ENCODE data around the gene NSG1.

NSG1 gene

GRCh38 chr4:4396628-4397440, 9.9 kb downstream of the NSG1 start:
- DNase-seq (ENCODE audit: low read depth) = no peak

DNA sequence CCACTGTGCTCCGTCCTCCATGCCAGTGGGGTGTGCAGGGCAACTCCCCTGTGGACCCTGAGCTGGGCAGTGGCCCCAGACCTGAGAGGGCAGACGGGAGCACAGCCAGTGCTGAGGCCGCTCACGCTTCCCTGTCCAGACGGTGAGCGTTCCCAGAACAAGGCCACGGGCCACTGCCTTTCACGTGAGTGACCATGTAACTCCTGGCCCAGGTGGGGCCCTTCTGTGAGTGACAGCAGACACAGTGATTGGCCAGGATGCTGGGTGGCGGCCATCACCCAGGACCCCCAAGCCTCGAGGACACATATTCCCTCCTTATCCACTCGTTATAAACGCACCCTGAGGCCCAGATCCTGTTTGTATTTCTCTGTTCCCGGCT, 10.5 kb downstream of the NSG1 start:
- no peak for DNase-seq (ENCODE audit: low read depth)

DNA sequence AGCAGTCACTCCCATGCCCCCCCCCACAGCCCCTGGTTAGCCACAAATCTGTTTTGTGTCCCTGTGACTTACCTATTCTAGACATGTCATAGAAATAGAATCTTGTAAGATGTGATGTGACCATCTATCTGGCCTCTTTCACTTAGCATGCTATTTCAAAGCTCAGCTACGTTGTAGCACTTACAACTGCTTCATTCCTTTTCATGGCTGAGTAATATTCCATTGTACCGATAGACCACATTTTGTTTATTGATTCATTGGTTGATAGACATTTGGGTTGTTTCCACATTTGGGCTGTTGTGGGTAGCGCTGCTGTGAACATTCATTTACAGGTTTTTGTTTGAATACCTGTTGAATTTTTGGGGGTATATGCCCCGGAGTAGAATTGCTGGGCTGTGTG, 11.5 kb downstream of the NSG1 start:
- no peak for DNase-seq (ENCODE audit: low read depth)

- no peak for DNase-seq (ENCODE audit: low read depth)
Observed at GRCh38 chr4:4401036-4401435, 14.1 kb downstream of the NSG1 start.

GRCh38 chr4:4402966-4403365, 16.1 kb downstream of the NSG1 start:
- no peak for DNase-seq (ENCODE audit: low read depth)

GRCh38 chr4:4405358-4405962, 18.6 kb downstream of the NSG1 start:
- no peak for DNase-seq (ENCODE audit: low read depth)

GRCh38 chr4:4406455-4407298, 19.8 kb downstream of the NSG1 start:
- DNase-seq (ENCODE audit: low read depth) = no peak

GRCh38 chr4:4407299-4408131, 20.6 kb downstream of the NSG1 start:
- no peak for DNase-seq (ENCODE audit: low read depth)

DNA sequence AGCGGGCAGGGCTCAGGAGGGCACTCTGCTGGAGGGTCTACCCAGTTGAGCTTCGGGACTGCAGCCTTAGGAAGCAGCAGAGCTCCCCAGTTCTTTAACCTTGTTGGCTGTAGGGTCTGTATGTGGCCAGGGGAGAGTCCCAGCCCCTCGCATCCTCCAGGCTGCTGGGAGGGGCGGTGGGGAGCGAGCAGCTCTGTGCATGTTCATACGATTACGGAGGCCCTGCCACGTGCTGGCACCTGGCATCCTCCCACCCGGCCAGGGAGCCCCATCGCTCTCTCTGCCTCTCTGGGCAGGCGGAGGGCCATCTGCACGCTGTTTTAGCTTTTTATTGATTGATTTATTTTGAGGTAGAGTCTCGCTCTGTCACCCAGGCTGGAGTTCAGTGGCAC, 21.2 kb downstream of the NSG1 start:
- DNase-seq (ENCODE audit: low read depth) = no peak

GRCh38 chr4:4408576-4409335, 21.9 kb downstream of the NSG1 start:
- no peak for DNase-seq (ENCODE audit: low read depth)

DNA sequence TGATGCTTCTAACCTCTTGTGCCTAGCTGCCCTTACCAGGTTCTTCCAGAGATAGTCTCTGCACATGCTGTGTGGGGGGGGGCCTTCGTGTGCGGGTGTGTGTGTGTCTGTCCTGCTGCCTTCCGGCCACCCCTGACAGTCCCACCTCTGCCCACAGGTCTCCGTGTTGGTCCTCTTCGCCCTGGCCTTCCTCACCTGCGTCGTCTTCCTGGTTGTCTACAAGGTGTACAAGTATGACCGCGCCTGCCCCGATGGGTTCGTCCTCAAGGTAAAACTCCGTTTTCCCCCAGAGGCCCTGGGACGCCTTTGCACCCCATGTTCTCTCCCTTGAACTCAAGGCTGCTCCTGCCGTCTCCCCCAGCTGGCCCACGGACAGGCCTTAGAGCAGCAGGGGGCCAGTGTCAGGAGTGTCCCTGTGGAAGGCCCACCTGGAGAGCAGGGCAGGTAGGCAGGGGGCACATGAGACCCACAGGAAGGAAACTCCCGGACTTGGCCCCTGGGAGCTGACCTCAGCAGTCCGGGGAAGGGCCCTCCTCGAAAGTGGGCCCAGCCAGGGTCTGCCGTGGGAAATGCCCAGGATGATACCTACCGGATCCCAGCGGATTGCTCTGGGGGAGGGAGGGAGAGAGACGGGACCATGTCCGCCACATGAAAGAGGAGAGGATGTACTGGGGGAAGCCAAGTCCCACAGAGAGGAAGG, 22.7 kb downstream of the NSG1 start:
- no peak for DNase-seq (ENCODE audit: low read depth)

GRCh38 chr4:4410271-4410670, 23.4 kb downstream of the NSG1 start:
- no peak for DNase-seq (ENCODE audit: low read depth)

DNA sequence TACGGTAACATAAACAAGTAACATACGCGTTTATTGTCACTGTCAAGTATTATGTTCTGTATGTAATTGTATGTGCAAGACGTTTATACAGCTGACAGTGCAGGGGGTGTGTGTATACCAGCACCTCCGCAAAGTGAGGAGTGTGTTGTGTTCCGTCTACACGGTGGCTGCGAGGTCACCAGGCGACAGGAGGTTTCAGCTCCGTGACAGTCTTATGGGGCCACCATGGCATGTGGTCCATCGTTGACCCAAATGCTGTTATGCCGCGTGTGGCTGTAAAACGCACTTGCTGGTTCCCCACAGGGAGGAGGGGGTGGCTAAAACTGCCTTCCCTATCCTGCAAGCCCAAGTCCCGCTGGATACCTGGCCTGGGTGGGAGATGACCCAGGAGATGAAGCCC, 25.0 kb downstream of the NSG1 start:
- no peak for DNase-seq (ENCODE audit: low read depth)

DNA sequence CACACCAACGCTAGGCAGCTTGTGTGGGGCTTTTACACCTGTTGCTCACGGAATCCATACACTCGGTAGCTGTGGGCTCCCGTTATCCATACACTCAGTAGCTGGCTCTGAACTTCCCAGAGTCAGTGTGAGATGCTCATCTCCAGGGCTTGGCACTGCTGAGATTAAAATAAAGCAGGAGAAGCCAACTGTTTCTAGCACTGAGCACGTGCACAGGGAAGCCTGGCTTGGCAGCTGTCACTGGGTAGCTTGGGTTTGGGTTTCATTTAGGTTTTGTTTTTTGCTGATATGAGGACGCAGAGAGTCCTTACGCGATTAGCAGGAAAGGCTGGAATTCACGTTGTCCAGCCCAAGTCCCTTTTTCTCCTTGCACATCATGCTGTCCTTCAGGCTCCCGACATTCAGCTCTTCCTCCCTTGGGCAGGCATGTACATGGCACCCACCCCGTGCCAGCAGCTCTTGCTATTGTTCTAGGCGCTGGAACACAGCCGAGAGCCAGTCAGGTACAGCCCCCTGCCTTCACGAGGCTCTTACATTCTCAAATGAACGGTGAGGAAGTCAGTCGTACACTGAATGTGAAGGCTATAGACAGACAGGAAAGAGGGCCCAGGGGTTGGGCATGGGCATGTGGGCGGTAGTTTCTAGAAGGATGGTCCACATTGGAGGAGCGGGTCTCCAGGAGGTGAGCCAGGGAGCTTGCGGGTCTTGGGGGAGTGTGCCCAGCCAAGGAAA, 25.9 kb downstream of the NSG1 start:
- DNase-seq (ENCODE audit: low read depth) = no peak

GRCh38 chr4:4413373-4413725, 26.4 kb downstream of the NSG1 start:
- DNase-seq (ENCODE audit: low read depth) = no peak

GRCh38 chr4:4413806-4414205, 26.9 kb downstream of the NSG1 start:
- no peak for DNase-seq (ENCODE audit: low read depth)

- no peak for DNase-seq (ENCODE audit: low read depth)
Observed at GRCh38 chr4:4415107-4415805, 28.4 kb downstream of the NSG1 start.

GRCh38 chr4:4415806-4416805, 29.2 kb downstream of the NSG1 start:
- DNase-seq (ENCODE audit: low read depth) = no peak
